SU-DHL-6 (cell line): ENCODE results near the gene GOLGA5.

Source experiments
- EZH2phosphoT487 ChIP-seq: fragments of 200-600 bp; sonication (generic), shearing (Covaris generic); conservative IDR thresholded peaks from 2 replicates; pipeline ENCODE4 v1.6.1; 2018; ENCODE audit warnings: mild to moderate bottlenecking, antibody characterized with exemption, low read length, moderate library complexity, mixed read lengths
- TF ChIP-seq, protein P1 (sequence below): fragments of 200-600 bp; sonication (generic); IDR thresholded peaks from one replicate; pipeline ENCODE4 v1.5.1; 2017; ENCODE audit warnings: antibody characterized with exemption, mild to moderate bottlenecking, low read length, moderate library complexity; ENCODE audit not compliant: insufficient read depth, poor library complexity, severe bottlenecking

DNA sequence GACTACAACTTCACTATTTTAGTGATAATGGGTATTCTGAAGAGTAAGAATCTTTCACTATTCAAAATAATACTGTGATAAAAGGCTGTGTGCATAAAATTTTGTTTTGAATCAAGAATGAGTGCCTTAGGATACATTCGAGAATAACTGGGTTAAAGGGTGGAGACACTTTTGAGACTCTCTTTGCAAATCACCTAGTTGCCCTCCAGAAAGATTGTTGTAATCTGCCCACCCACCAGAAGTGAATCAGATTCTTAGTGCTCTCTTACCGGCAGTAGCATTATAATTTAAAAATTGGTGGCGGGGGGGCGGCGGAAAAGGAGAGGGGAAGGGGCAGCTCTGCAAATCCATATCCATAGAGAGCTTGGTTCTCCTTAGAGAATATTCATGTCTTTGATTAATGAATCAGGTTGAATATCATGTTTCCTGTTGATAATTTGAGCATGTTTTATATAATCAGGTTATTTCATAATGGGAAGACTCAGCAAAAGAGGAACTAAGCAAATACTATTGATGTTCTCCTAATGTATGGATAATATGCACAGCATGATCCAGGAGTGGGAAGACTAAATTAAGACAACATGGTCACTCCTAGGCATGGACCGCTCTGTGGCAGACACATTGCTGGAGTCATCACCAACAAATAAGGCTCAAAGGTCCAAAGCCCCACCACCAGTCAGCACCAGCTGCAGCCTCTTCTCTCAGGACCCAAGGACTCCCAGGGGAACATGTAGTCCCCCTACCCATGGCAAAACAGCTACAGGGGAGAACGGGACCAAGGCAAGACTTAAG is 66.1 kb downstream of the GOLGA5 start:
- TF ChIP-seq, protein P1, sequence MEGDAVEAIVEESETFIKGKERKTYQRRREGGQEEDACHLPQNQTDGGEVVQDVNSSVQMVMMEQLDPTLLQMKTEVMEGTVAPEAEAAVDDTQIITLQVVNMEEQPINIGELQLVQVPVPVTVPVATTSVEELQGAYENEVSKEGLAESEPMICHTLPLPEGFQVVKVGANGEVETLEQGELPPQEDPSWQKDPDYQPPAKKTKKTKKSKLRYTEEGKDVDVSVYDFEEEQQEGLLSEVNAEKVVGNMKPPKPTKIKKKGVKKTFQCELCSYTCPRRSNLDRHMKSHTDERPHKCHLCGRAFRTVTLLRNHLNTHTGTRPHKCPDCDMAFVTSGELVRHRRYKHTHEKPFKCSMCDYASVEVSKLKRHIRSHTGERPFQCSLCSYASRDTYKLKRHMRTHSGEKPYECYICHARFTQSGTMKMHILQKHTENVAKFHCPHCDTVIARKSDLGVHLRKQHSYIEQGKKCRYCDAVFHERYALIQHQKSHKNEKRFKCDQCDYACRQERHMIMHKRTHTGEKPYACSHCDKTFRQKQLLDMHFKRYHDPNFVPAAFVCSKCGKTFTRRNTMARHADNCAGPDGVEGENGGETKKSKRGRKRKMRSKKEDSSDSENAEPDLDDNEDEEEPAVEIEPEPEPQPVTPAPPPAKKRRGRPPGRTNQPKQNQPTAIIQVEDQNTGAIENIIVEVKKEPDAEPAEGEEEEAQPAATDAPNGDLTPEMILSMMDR, result no peak
- no peak for TF ChIP-seq EZH2phosphoT487
